Caco-2 (cell line): ENCODE measurements around the gene C16orf46. TPM values are rescaled to one million over a fixed set of nuclear protein-coding genes. Genes with fewer than 3 reads are reported as not detected.
A peak's percentile ranks its signal among the peaks of the same experiment; 100 is the strongest.

ENCODE experiments used
- BruUV-seq: library from RNA; stranded (reverse); fragments of 400-500 nt; replicated peaks from 2 replicates; lab custom pipeline; 2021; lab: Mats Ljungman, UMichigan
- CTCF ChIA-PET: fragments of 300-600 bp; sonication (Branson Sonifier 250); formaldehyde crosslinking; loops from one replicate; lab custom pipeline; 2022; ENCODE audit warnings: antibody characterized with exemption; lab: Charles Lee
- POLR2A ChIA-PET: fragments of 300-600 bp; sonication (Branson Sonifier 250); formaldehyde crosslinking; loops from one replicate; lab custom pipeline; 2022; ENCODE audit warnings: antibody characterized with exemption; lab: Charles Lee
- DNase-seq, 2 experiments: peaks; one replicate each; pipeline versions ENCODE4 v3.0.0 to v3.0.0-alpha.2; 2020 to 2022
- H3K27me3 ChIP-seq: replicated peaks from 2 replicates; pipeline ENCODE4 v1.6.0; 2011; ENCODE audit warnings: low read length; ENCODE audit not compliant: control insufficient read depth, insufficient read depth
- H3K36me3 ChIP-seq: 2 replicates; pipeline ENCODE4 v1.5.1; 2011; ENCODE audit warnings: low read length; ENCODE audit not compliant: control insufficient read depth, insufficient read depth
- H3K4me1 ChIP-seq: fragments of 250-450 bp; sonication (Bioruptor Pico); 2 replicates; pipeline ENCODE4 v1.5.1; 2020; ENCODE audit warnings: mild to moderate bottlenecking
- H3K4me3 ChIP-seq: 2 replicates; pipeline ENCODE4 v1.5.1; 2011; ENCODE audit warnings: low read depth, mild to moderate bottlenecking, control low read depth, low read length
- H3K9me3 ChIP-seq: fragments of 250-450 bp; sonication (Bioruptor Pico); 2 replicates; pipeline ENCODE4 v1.5.1; 2020; ENCODE audit warnings: mild to moderate bottlenecking, moderate library complexity
- H3K27ac Mint-ChIP-seq: one replicate; pipeline ENCODE4 v1.8.0; 2022; ENCODE audit warnings: mixed read lengths; ENCODE audit not compliant: unreplicated experiment
- H3K27me3 Mint-ChIP-seq: one replicate; pipeline ENCODE4 v1.8.0; 2022; ENCODE audit warnings: mixed read lengths; ENCODE audit not compliant: insufficient read depth, unreplicated experiment
- H3K36me3 Mint-ChIP-seq: one replicate; pipeline ENCODE4 v1.8.0; 2022; ENCODE audit warnings: mild to moderate bottlenecking, mixed read lengths; ENCODE audit not compliant: insufficient read depth, unreplicated experiment
- H3K4me1 Mint-ChIP-seq: one replicate; pipeline ENCODE4 v1.8.0; 2022; ENCODE audit warnings: low read depth, mixed read lengths; ENCODE audit not compliant: unreplicated experiment
- H3K4me3 Mint-ChIP-seq: one replicate; pipeline ENCODE4 v1.8.0; 2022; ENCODE audit warnings: mild to moderate bottlenecking, moderate library complexity, mixed read lengths; ENCODE audit not compliant: unreplicated experiment
- H3K9me3 Mint-ChIP-seq: one replicate; pipeline ENCODE4 v1.8.0; 2022; ENCODE audit warnings: mixed read lengths; ENCODE audit not compliant: unreplicated experiment
- intact Hi-C: fragments of 100-400 bp; cut with micrococcal nuclease; formaldehyde crosslinking; loops from one replicate; pipeline ENCODE4 v1.10.0; 2022; ENCODE audit not compliant: unreplicated experiment
- total RNA-seq: library from RNA; stranded (reverse); gene quantifications from 2 replicates; pipeline ENCODE4 v1.2.3, GENCODE V29; 2022
- TF ChIP-seq, protein P1 (sequence below), 2 experiments: fragments of 200-600 bp in 1 of 2; IDR thresholded peaks; 1 replicate in 1 of 2; 2 replicates in 1 of 2; pipeline versions ENCODE4 v1.5.1 to v1.8.0; 2011 to 2022; ENCODE audit warnings: antibody characterized with exemption in 1 of 2, control low read depth in 1 of 2, inconsistent platforms in 1 of 2, low read depth in 1 of 2, low read length in 1 of 2, mild to moderate bottlenecking in 1 of 2, moderate library complexity in 1 of 2; ENCODE audit not compliant: insufficient read depth in 1 of 2, severe bottlenecking in 1 of 2, unreplicated experiment in 1 of 2

The C16orf46 gene
- total RNA-seq, 1 experiment from 2014 or later, result 0.70 TPM

DNA sequence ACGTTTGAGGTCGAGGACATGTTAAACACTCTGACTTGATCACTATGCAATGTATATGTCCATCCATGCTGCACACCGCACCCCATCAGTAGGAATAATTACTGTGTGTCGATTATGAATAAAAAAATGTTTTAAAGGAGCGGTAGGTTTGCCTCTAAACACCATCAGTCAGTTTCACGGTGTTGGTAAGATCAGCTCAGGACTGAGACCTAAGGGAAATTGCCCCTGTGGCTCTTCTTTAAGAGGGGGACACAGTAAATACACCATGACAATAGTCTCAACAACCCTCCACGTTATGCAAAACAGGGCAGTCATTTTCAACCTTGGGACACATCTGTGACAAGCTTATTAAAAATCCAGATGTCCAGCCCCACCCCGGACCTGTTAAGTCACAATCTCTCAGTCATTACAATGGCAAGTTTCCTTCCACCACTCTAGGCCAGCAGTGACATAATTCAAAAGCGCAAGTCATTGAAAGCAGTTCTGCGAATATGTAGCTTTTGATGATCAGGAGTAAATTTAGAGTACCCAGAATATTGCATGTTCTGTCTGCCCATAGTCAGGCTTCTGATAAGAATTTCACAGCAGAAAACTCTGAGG, 40.2 kb downstream of the C16orf46 start:
- Histone ChIP-seq H3K4me3 (peak overlapping the region; percentile 69), H3K9me3 (no peaks in the 10 kb centered on the region), H3K27me3 (no peaks in the 10 kb centered on the region), H3K36me3 (no peaks in the 10 kb centered on the region; the same call in 1 of the 2 replicates), H3K4me1 (peaks cover 10% of the 10 kb centered on the region; the same call in 1 of the 2 replicates)
- intact Hi-C loops, result loop anchor here (10.0 kb wide), 1 partner anchor 158 kb away; no protein-coding TSS in a partner anchor
- TSS peak; percentile 39 for BruUV-seq
- Mint-ChIP-seq H3K36me3 (peaks cover 30% of the 10 kb centered on the region), H3K27me3 (no peaks in the 10 kb centered on the region), H3K4me1 (no peaks in the 10 kb centered on the region), H3K27ac (peak overlapping the region; percentile 68), H3K9me3 (no peaks in the 10 kb centered on the region), H3K4me3 (peak overlapping the region; percentile 84)
- POLR2A ChIA-PET, result interaction anchor here (0.6 to 1.2 kb wide), 3 partner anchors 40 to 62 kb away, joined by 3 to 10 read pairs (median 3); partner anchors contain the start of gene C16orf46
- CTCF ChIA-PET, result interaction anchor here (0.6 to 1.7 kb wide), 6 partner anchors 44 to 451 kb away, joined by 3 to 7 read pairs (median 5); no protein-coding TSS in a partner anchor
- TF ChIP-seq, protein P1, sequence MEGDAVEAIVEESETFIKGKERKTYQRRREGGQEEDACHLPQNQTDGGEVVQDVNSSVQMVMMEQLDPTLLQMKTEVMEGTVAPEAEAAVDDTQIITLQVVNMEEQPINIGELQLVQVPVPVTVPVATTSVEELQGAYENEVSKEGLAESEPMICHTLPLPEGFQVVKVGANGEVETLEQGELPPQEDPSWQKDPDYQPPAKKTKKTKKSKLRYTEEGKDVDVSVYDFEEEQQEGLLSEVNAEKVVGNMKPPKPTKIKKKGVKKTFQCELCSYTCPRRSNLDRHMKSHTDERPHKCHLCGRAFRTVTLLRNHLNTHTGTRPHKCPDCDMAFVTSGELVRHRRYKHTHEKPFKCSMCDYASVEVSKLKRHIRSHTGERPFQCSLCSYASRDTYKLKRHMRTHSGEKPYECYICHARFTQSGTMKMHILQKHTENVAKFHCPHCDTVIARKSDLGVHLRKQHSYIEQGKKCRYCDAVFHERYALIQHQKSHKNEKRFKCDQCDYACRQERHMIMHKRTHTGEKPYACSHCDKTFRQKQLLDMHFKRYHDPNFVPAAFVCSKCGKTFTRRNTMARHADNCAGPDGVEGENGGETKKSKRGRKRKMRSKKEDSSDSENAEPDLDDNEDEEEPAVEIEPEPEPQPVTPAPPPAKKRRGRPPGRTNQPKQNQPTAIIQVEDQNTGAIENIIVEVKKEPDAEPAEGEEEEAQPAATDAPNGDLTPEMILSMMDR (IDR thresholded peaks at IDR 0.05; ENCODE audit: insufficient read depth in 1 of 2, low read depth in 1 of 2, low read length in 1 of 2, severe bottlenecking in 1 of 2, unreplicated experiment in 1 of 2), result no peak
- no peak for DNase-seq

DNA sequence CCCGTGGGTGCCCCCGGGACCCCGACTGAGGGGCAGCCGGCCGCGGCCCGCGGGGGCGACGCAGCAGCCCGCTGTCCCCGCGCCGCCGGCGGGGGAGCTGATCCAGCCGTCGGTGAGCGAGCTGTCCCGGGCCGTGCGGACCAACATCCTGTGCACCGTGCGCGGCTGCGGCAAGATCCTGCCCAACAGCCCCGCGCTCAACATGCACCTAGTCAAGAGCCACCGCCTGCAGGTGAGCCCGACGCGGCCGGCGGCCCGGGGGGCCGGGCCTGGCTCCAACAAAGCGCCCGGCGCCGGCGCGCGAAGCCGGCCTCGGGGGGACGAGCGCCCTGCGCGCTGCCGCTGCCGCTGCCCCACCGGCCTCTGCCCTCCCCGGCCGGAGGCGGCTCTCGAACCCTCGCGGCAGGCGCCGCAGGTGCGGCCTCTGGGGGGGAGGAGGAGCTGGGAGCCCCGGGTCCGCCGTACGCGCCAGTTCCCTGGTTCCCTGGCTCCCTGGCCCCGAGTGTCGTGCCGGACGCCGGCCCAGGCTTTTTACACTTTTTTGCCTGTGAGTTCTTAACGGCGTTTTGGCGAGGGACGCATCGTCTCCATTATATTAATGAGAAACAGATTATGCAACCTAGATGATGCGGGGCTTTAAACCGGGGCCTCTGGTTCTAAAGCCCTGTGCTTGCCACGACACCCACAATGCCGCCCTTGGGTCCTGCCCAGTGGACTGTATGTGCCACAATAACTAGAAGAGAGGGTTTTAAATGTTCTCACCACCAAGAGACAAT, 40.9 kb downstream of the C16orf46 start:
- BruUV-seq, result no TSS peak
- peaks cover 32% of the 10 kb centered on the region for H3K36me3 Mint-ChIP-seq

More for the DNA sequence above, 40.9 kb downstream of the C16orf46 start:
- Histone ChIP-seq H3K9me3 (no peaks in the 10 kb centered on the region), H3K27me3 (no peaks in the 10 kb centered on the region), H3K4me3 (peak overlapping the region; percentile 69), H3K4me1 (peaks cover 10% of the 10 kb centered on the region; the same call in 1 of the 2 replicates), H3K36me3 (no peaks in the 10 kb centered on the region; the same call in 1 of the 2 replicates)
- Mint-ChIP-seq H3K4me1 (no peaks in the 10 kb centered on the region), H3K27ac (peak overlapping the region; percentile 68), H3K27me3 (no peaks in the 10 kb centered on the region), H3K4me3 (peak overlapping the region; percentile 84), H3K9me3 (no peaks in the 10 kb centered on the region)
- CTCF ChIA-PET, result interaction anchor here (0.6 to 1.7 kb wide), 41 partner anchors 8 to 1539 kb away, joined by 3 to 17 read pairs (median 4); partner anchors contain the start of genes C16orf46, CENPN, CMC2 and GAN
- intact Hi-C loops, result loop anchor here (1.0 to 10.0 kb wide), 4 partner anchors 41 to 702 kb away; partner anchors contain the start of genes C16orf46 and GCSH
- POLR2A ChIA-PET, result interaction anchor here (0.9 to 1.2 kb wide), 3 partner anchors 29 to 61 kb away, joined by 3 to 11 read pairs (median 10); partner anchors contain the start of genes C16orf46, CENPN and CMC2
- TF ChIP-seq, protein P1 (IDR thresholded peaks at IDR 0.05; ENCODE audit: insufficient read depth in 1 of 2, low read depth in 1 of 2, low read length in 1 of 2, severe bottlenecking in 1 of 2, unreplicated experiment in 1 of 2), result no peak
- peak; percentile 48 to 70 for DNase-seq
